Mesangial cell (primary cell): ENCODE results near the gene CMIP. TPM values are rescaled to one million over a fixed set of nuclear protein-coding genes. Genes with fewer than 3 reads are reported as not detected.

ENCODE experiments used
- total RNA-seq: library from RNA; depleted of rRNA; stranded (reverse); fragments of >200 nt; gene quantifications from 2 replicates; pipeline ENCODE4 v1.2.3, GENCODE V29; 2015

CMIP gene
- total RNA-seq, result 16.5 and 25.0 TPM in 2 replicates

GRCh38 chr16:81444448-81445121 is at the start of gene CMIP:
TSS of gene CMIP (plus strand) at chr16:81444808.

Other genes with a start within 250 kb of the CMIP start
- 0.16 and 1.1 TPM in 2 replicates for gene BCO1, start 206.1 kb upstream of the CMIP start, total RNA-seq
- gene GAN, start 129.8 kb upstream of the CMIP start, total RNA-seq, result 3.6 and 5.3 TPM in 2 replicates